ENCODE data around the gene MYO6. TPM values are rescaled to one million over a fixed set of nuclear protein-coding genes. Genes with fewer than 3 reads are reported as not detected.
"Not testable (repeated sequence)": the region's sequence is repeated elsewhere in the genome, so short reads cannot be mapped to it uniquely, and the experiment has no call there.

The MYO6 gene
- total RNA-seq, 1 experiment from 2014 or later, result 26.8 TPM

GRCh38 chr6:75723382-75723781 lies 25.7 kb upstream of the MYO6 start:
- Mint-ChIP-seq H3K4me3 (ENCODE audit: unreplicated experiment) (no peak overlapping the region), H3K27ac (ENCODE audit: low read depth, unreplicated experiment) (no peak overlapping the region), H3K27me3 (ENCODE audit: insufficient read depth, unreplicated experiment) (no peaks in the 10 kb centered on the region), H3K4me1 (ENCODE audit: insufficient read depth, unreplicated experiment) (no peaks in the 10 kb centered on the region), H3K9me3 (ENCODE audit: unreplicated experiment) (no peaks in the 10 kb centered on the region), H3K36me3 (ENCODE audit: insufficient read depth, unreplicated experiment) (peaks cover 11% of the 10 kb centered on the region)
- ChIA-PET CTCF (interaction anchor here (0.6 kb wide), 1 partner anchor 1290 kb away, joined by 3 read pairs; no protein-coding TSS in a partner anchor), POLR2A (interaction anchor here (0.7 to 0.9 kb wide), 3 partner anchors 21 to 112 kb away, joined by 3 to 4 read pairs (median 3); no protein-coding TSS in a partner anchor)
- no peak for DNase-seq (ENCODE audit: unreplicated experiment)
- TF ChIP-seq, protein P1, sequence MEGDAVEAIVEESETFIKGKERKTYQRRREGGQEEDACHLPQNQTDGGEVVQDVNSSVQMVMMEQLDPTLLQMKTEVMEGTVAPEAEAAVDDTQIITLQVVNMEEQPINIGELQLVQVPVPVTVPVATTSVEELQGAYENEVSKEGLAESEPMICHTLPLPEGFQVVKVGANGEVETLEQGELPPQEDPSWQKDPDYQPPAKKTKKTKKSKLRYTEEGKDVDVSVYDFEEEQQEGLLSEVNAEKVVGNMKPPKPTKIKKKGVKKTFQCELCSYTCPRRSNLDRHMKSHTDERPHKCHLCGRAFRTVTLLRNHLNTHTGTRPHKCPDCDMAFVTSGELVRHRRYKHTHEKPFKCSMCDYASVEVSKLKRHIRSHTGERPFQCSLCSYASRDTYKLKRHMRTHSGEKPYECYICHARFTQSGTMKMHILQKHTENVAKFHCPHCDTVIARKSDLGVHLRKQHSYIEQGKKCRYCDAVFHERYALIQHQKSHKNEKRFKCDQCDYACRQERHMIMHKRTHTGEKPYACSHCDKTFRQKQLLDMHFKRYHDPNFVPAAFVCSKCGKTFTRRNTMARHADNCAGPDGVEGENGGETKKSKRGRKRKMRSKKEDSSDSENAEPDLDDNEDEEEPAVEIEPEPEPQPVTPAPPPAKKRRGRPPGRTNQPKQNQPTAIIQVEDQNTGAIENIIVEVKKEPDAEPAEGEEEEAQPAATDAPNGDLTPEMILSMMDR (IDR thresholded peaks at IDR 0.05; ENCODE audit: unreplicated experiment), result no peak
- intact Hi-C loops (cut with micrococcal nuclease), result no loop called here
- no TSS peak for BruUV-seq (replicated peaks)

- intact Hi-C loops (cut with micrococcal nuclease), result no loop called here
- ChIA-PET POLR2A (no interaction called here), CTCF (no interaction called here)
- no peak overlapping the region for H3K4me3 Mint-ChIP-seq (ENCODE audit: unreplicated experiment)
- no peak for DNase-seq (ENCODE audit: unreplicated experiment)
- H3K27me3 Mint-ChIP-seq (ENCODE audit: insufficient read depth, unreplicated experiment), result no peaks in the 10 kb centered on the region
- TF ChIP-seq, protein P1 (IDR thresholded peaks at IDR 0.05; ENCODE audit: unreplicated experiment), result no peak
- H3K9me3 Mint-ChIP-seq (ENCODE audit: unreplicated experiment), result no peaks in the 10 kb centered on the region
- H3K36me3 Mint-ChIP-seq (ENCODE audit: insufficient read depth, unreplicated experiment), result no peaks in the 10 kb centered on the region
- H3K27ac Mint-ChIP-seq (ENCODE audit: low read depth, unreplicated experiment), result no peak overlapping the region
- no peaks in the 10 kb centered on the region for H3K4me1 Mint-ChIP-seq (ENCODE audit: insufficient read depth, unreplicated experiment)
- BruUV-seq (replicated peaks), result no TSS peak
These were observed 21.8 kb upstream of the MYO6 start for GRCh38 chr6:75727206-75727605.

GRCh38 chr6:75731029-75731428 lies 18.0 kb upstream of the MYO6 start:
- DNase-seq (ENCODE audit: unreplicated experiment); H3K27ac Mint-ChIP-seq (ENCODE audit: low read depth, unreplicated experiment); H3K4me3 Mint-ChIP-seq (ENCODE audit: unreplicated experiment); H3K4me1 Mint-ChIP-seq (ENCODE audit: insufficient read depth, unreplicated experiment); H3K9me3 Mint-ChIP-seq (ENCODE audit: unreplicated experiment); H3K36me3 Mint-ChIP-seq (ENCODE audit: insufficient read depth, unreplicated experiment); H3K27me3 Mint-ChIP-seq (ENCODE audit: insufficient read depth, unreplicated experiment); BruUV-seq (replicated peaks); intact Hi-C loops (cut with micrococcal nuclease); CTCF ChIA-PET: not testable (repeated sequence)
- POLR2A ChIA-PET, result interaction anchor here (0.6 kb wide), 1 partner anchor 414 kb away, joined by 4 read pairs; no protein-coding TSS in a partner anchor

GRCh38 chr6:75735491-75736186 lies 13.4 kb upstream of the MYO6 start:
- BruUV-seq (replicated peaks), result no TSS peak
- H3K9me3 Mint-ChIP-seq (ENCODE audit: unreplicated experiment), result no peaks in the 10 kb centered on the region
- ChIA-PET CTCF (interaction anchor here (0.6 kb wide), 1 partner anchor 70 kb away, joined by 3 read pairs; no protein-coding TSS in a partner anchor), POLR2A (no interaction called here)
- no peaks in the 10 kb centered on the region for H3K36me3 Mint-ChIP-seq (ENCODE audit: insufficient read depth, unreplicated experiment)
- H3K4me1 Mint-ChIP-seq (ENCODE audit: insufficient read depth, unreplicated experiment), result no peaks in the 10 kb centered on the region
- DNase-seq (ENCODE audit: unreplicated experiment), result no peak
- no peak overlapping the region for H3K27ac Mint-ChIP-seq (ENCODE audit: low read depth, unreplicated experiment)
- H3K27me3 Mint-ChIP-seq (ENCODE audit: insufficient read depth, unreplicated experiment), result no peaks in the 10 kb centered on the region
- H3K4me3 Mint-ChIP-seq (ENCODE audit: unreplicated experiment), result no peak overlapping the region
- intact Hi-C loops (cut with micrococcal nuclease), result no loop called here
- TF ChIP-seq, protein P1 (IDR thresholded peaks at IDR 0.05; ENCODE audit: unreplicated experiment), result no peak
